Measurements from ENCODE around the gene CACNA2D4.

DNA sequence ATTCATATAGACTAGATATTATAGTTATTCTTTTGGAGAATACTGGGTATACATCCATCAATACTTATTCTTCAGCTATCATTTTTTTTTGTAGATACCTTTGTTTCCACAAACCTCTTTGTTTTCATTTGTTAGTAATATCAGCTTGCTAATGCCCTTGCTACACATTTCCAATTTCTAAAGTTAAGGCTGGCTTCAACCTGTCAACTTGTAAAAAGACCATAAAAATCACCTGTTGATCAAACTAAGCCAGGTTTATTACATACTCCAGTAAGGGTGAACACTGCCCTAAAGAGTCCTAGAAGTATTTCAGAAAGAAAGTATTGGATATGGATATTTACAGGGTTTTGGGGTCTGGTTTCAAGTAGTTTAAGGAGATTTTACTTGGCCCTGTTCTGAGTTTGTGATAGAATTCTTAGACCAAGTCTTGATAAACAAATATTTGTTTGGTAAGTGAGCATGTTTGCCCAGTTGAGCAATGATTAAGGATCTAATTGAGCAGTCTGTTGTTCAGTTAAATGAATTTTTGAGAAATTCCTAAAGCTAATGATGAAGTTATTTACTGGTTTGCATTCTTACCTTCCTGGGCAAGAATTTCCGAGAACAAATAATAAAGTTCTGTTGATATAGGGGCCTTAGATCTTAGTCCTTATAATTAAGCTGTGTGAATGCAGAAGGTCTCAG lies 150.9 kb downstream of the CACNA2D4 start:
- TF ChIP-seq, protein P1, sequence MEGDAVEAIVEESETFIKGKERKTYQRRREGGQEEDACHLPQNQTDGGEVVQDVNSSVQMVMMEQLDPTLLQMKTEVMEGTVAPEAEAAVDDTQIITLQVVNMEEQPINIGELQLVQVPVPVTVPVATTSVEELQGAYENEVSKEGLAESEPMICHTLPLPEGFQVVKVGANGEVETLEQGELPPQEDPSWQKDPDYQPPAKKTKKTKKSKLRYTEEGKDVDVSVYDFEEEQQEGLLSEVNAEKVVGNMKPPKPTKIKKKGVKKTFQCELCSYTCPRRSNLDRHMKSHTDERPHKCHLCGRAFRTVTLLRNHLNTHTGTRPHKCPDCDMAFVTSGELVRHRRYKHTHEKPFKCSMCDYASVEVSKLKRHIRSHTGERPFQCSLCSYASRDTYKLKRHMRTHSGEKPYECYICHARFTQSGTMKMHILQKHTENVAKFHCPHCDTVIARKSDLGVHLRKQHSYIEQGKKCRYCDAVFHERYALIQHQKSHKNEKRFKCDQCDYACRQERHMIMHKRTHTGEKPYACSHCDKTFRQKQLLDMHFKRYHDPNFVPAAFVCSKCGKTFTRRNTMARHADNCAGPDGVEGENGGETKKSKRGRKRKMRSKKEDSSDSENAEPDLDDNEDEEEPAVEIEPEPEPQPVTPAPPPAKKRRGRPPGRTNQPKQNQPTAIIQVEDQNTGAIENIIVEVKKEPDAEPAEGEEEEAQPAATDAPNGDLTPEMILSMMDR (IDR thresholded peaks at IDR 0.05), result no peak
- TF ChIP-seq POLR2A (IDR thresholded peaks at IDR 0.05), result no peak

Data from adrenal gland (tissue), 5 donors.